NCI-H526 treated with DMSO at 0.1 percent for 48 hours (cell line): ENCODE measurements around the gene RBMX.
"Not testable (repeated sequence)": the region's sequence is repeated elsewhere in the genome, so short reads cannot be mapped to it uniquely, and the experiment has no call there.

ENCODE experiments used
- DNase-seq: peaks from one replicate; lab custom pipeline; 2025; lab: John Stamatoyannopoulos, UW

The RBMX gene

GRCh38 chrX:136880452-136881013, at the start of gene RBMX:
RBMX (minus strand) TSS chrX:136880725; CDS start chrX:136879427, 1,298 bp downstream.
- DNase-seq, result peak; percentile 93

GRCh38 chrX:136921438-136921837, 40.9 kb upstream of the RBMX start:
- not testable (repeated sequence) for DNase-seq

GRCh38 chrX:136920001-136920400, 39.5 kb upstream of the RBMX start:
- no peak for DNase-seq

- no peak for DNase-seq
Observed at GRCh38 chrX:136916827-136917226, 36.3 kb upstream of the RBMX start.

- DNase-seq, result not testable (repeated sequence)
Observed at GRCh38 chrX:136911661-136912060, 31.1 kb upstream of the RBMX start.

GRCh38 chrX:136911253-136911652, 30.7 kb upstream of the RBMX start:
- DNase-seq, result no peak

- no peak for DNase-seq
Observed at GRCh38 chrX:136910565-136911035, 30.1 kb upstream of the RBMX start.

GRCh38 chrX:136909706-136910564, 29.4 kb upstream of the RBMX start:
- DNase-seq, result peak; percentile 73

GRCh38 chrX:136909119-136909705, 28.7 kb upstream of the RBMX start:
- peak; percentile 36 for DNase-seq

- DNase-seq, result no peak
Observed at GRCh38 chrX:136907621-136908020, 27.1 kb upstream of the RBMX start.

GRCh38 chrX:136906921-136907510, 26.5 kb upstream of the RBMX start:
- no peak for DNase-seq

- DNase-seq, result not testable (repeated sequence)
Observed at GRCh38 chrX:136904067-136904466, 23.5 kb upstream of the RBMX start.

- not testable (repeated sequence) for DNase-seq
Observed at GRCh38 chrX:136900071-136900470, 19.5 kb upstream of the RBMX start.

GRCh38 chrX:136899221-136899620, 18.7 kb upstream of the RBMX start:
- no peak for DNase-seq

GRCh38 chrX:136898752-136899151, 18.2 kb upstream of the RBMX start:
- DNase-seq, result not testable (repeated sequence)

- no peak for DNase-seq
Observed at GRCh38 chrX:136896121-136896914, 15.8 kb upstream of the RBMX start.

GRCh38 chrX:136892412-136892811, 11.9 kb upstream of the RBMX start:
- no peak for DNase-seq

- not testable (repeated sequence) for DNase-seq
Observed at GRCh38 chrX:136890596-136890995, 10.1 kb upstream of the RBMX start.

GRCh38 chrX:136889269-136889668, 8.7 kb upstream of the RBMX start:
- DNase-seq, result no peak

- no peak for DNase-seq
Observed at GRCh38 chrX:136880003-136880451, 498 bp downstream of the RBMX start.

GRCh38 chrX:136879001-136879687, 1.4 kb downstream of the RBMX start:
- no peak for DNase-seq
